CD4-positive, alpha-beta T cell treated with Interleukin-10 for 1 hour (primary cell): ENCODE results near the gene DCST2.

Source experiments
- DNase-seq: peaks from one replicate; pipeline ENCODE4 v3.0.0-alpha.2; 2020

The DCST2 gene

DNA sequence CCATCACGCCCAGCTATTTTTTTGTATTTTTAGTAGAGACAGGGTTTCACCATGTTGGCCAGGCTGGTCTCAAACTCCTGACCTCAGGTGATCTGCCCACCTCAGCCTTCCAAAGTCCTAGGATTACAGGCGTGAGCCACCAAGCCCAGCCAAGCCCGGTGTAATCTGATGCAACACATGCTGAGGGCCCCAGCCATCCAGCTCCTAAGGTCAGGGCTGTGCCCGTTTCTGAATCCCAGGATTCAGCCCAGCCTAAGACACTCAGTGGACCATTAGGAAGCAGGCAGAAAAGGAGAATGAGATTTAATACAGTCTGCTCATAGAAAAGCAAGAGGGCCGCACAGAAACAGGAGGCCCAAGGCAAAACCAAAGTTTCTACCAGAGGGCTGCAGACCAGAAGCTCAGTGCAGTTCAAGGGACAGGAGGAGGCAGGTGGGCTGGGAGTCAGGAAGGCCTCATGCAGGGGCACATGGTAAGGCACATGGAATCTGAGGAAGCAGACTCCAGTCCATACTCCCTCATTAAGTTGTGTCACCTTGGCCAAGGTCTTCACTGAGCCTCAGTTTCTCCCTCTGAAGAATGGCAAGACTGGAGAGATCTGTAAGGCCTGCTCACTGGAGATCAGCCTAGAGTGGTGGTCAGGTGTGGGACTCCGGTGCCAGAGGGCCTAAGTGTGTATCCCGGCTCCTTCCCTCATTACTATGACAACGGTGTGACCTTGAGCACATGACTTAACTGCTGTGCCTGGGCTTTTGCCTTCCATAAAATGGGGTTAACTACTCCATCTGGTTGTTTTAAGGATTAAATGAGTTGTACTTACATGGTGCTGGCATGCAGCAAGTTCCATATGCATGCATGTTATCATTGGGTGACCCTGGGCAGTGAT lies 15.1 kb upstream of the DCST2 start:
- DNase-seq, result no peak

DNA sequence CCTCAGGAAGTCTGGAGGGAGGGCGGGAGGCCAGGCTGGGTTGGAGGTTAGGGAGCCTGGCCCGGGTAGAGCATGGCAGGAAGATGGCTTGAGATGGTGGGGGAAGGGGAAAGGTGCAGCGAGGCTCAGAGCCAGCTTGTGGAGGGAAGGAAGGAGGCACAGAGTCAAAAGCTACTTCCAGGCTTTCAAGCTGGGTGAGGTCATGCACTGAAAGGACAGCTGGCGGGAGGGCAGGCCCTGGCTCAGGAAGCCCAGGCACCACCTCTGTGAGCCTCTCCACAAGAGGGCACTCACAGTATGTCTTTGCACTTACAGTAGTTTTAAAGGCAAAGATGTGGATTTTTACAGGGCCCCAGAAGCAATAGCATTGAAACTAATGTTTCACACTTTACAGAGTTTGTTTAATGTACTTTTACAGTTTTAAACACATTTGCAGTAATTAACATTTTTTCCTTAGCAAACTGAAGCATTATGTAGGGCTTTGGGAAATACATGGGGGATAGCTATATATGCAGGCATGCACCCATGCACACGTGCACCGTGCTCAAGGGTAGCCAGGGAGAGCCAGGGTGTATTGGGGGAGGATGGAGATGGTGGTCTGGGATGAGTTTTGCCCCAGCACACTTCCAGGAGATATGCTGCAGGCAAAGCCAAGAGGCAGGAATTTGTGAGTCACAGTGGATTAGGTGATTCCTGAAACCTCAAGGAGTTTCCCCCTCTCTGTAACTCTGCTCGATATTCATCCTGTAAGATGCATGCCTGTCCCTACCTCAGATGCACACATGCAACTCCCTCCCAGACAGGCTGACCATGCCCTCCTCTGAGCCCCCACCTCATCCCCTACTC lies 11.5 kb upstream of the DCST2 start:
- DNase-seq, result peak; percentile 78

DNA sequence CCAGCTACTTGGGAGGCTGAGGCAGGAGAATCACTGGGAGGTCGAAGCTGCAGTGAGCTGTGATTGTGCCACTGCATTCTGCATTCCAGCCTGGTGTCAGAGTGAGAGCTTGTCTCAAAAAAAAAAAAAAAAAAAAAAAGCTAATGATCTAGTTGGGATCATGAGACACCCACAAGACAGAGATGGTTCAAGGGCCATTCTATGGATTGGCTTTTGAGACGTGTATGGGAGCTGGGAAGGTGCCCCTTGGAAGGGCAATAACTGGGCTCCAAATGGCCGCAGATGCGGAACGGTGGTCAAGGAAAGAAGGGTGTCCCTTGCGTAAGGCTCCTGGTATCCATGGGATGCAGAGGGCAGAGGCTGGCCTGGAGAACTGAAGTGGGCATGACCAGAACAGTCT lies 10.8 kb upstream of the DCST2 start:
- no peak for DNase-seq

DNA sequence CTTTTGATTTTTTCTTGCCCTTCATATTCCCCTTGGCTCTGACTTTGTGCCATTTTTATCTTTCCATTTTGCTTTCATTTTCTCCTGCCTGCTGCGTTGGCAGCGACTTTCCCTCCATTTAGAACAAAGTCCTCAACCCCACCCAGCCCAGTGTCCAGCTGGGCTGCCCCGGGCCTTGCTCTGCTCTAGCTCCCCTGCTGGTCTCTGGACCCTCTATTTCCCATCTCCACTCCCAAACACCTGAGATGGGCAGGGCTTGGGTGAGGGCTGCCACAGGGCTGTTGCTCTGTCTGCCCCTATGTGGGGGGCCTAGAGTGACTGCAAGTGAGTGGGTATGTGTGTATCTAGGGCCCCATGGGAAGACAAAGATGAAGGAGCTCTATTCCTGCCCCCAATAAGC lies 10.2 kb upstream of the DCST2 start:
- DNase-seq, result no peak

DNA sequence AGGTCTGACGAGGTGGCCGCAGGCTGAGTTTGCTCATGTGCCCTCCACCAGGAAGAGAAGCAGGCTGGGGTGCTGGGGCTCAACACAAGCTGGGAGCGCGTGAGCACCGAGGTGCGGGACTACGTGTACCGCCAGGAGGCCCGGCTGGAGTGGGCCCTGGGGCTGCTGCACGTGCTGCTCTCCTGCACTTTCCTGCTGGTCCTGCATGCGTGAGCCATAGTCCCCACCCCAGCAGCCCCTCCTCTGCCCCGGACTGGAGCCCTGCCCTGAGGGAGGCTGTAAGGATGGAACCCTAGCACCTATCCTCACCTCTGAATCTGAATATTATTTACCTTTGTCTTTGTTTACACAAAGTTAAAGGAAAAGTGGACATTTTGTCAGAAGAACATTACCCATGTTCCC lies 9.7 kb upstream of the DCST2 start:
- no peak for DNase-seq

DNA sequence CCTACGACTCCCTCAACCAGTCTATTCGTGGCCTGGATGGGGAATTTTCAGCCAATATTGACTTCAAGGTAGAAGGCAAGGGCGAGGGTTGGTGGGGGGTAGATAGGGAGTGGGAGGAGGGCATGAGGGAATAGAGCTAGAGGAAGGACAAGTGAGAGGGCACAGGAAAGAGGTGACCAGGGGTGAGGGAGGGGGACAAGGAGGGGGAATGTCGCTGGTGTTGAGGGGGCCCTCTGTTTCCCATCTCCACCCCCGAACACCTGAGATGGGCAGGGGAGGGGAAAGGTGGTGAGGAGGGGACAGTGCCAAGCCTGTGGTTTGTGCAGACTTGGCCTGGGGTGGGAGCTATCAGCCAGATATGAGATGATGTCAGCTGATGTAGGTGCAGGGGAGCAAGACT lies 9.2 kb upstream of the DCST2 start:
- DNase-seq, result no peak

DNA sequence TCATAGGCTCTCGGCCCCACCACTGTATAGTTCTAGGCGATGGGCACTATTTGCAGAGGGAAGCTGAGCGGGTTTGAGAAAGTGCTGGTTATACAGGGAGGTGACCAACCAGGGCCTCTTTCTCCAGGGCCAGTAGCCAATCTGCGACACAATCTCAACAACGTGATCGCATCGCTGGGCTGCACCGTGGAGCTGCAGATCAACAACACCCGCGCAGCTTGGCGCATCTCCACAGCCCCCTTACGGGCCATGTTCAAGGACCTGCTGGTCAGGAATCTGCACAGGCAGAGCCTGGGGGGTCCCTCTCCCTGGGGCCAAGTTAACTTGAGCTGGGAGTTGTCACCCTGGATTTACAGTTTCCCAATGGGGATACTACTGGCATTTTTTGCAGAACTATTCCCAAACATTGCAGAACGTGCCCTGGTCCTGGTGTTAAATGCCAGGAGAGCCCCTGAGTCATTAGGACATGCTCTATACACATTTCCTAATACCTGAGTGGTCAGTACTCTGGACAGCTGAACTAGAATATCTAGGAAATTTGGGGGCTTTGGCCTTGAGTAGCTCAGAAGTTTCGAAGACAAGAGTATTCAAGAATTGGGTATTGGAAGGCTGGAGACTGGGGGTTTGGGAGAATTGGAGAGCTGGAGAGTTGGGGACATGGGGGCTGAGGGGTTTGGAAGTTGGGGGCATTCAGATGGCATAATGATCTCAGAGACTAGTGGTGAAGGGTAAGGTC lies 6.9 kb upstream of the DCST2 start:
- no peak for DNase-seq

DNA sequence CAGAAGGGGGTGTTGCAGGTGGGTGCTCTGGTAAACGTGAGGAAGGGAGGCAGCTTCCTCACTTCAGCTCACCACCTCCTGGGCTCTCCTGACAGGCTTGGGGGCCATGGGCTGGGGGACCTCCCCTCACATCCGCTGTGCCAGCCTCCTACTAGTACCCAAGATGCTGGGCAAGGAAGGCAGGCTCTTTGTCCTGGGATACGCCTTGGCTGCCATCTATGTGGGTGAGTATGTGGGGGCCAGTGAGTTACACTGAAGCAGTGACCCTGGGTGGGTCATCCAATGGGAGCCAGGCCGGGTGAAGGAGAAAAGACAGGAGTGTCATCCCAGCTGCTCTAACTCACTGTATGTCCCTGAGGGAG lies 5.7 kb upstream of the DCST2 start:
- DNase-seq, result no peak

DNA sequence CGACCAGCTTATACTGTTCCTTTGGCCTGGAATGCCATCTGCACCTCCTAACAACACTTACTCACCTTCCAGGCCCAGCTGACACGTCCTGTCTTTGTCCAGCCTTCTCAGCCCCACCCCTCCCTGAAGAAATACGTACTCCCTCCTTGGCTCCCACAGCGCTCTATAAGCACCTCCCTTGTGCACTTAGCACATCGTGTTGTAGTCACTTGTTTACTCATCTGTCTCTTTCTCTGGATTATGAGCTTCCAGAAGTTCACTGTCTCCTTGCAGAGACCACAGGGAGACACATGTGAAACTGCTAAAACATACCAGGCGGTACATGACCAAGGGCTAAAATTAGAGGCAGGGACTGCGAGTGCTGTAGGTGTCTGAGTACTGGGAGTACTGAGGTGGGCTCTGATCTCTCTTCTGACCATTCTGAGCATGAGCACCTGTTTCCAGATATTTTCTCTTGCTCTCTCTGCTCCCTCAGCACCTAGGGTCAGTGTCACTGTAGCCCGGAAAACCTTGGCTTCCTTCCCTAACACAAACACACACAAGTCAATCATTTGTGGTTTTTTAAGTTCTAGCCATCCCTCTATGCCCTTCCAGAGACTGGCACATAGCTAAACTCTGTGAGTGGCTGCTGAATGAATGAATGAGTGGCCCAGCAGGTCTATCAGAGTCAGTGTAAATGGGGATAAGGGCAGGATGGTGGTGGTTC lies 5.2 kb upstream of the DCST2 start:
- DNase-seq, result no peak

DNA sequence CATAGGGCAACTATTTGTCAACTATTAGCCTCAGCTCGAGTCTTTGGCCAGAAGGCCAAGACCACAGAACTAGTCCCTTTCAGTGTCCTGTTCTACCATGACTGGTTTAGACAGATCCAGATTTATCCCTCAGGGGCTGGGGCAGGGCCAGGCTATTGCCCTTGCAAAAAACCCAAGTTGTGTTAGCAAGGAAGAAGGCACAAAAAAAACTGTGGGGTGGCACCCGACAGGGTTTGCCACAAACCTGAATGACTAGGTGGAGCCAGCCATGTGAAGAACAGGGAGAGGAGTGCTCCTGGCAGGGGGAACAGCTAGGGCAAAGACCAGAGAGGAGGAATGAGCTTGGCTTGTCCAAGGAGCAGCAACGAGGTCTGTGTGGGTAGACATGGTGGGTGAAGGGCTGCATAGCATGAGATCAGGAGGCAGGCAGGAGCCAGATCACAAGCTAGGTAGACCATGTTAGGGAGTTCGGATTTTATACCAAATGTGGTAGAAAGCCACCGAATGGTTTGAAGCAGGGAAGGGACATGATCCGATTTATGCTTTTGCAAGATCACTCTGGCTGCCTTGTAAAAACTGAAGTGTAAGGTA lies 4.4 kb upstream of the DCST2 start:
- DNase-seq, result no peak

DNA sequence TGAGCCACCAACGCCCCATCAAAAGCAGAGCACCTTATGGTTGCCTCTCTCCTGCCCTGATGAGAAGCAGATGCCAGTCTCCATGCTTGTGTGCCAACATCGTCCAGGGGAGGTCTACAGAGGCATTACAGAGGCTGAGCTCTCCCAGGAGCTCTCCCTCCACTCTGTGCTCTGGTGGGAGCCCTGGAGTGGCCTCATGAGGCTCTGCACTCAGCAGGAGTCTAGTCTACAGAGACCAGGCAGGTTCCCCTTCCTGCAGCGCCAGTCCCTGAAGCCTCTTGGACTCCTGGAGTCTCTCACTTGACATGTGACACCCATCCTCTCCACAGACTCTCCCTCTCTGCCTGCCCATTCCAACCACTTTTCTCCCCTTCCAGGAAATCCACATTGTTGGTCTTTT lies 3.5 kb upstream of the DCST2 start:
- DNase-seq, result no peak

DNA sequence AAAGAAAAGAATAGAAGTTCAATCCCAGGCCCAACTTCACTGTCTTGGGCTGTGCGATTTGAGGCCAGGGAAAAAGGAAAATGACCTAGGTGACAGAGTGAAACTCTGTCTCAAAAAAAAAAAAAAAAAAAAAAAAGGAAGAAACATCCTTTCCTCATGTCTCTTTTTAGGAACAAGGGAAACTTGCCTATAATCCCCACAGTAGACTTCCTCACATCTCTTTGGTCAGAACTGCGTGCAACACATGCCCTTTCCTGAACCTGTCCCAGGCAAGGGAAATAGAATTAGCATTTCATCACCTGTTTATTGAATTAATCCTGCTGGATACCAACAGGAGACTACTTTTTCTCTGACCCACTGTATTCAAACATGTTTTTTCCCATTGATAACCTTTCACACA lies 2.4 kb upstream of the DCST2 start:
- no peak for DNase-seq

DNA sequence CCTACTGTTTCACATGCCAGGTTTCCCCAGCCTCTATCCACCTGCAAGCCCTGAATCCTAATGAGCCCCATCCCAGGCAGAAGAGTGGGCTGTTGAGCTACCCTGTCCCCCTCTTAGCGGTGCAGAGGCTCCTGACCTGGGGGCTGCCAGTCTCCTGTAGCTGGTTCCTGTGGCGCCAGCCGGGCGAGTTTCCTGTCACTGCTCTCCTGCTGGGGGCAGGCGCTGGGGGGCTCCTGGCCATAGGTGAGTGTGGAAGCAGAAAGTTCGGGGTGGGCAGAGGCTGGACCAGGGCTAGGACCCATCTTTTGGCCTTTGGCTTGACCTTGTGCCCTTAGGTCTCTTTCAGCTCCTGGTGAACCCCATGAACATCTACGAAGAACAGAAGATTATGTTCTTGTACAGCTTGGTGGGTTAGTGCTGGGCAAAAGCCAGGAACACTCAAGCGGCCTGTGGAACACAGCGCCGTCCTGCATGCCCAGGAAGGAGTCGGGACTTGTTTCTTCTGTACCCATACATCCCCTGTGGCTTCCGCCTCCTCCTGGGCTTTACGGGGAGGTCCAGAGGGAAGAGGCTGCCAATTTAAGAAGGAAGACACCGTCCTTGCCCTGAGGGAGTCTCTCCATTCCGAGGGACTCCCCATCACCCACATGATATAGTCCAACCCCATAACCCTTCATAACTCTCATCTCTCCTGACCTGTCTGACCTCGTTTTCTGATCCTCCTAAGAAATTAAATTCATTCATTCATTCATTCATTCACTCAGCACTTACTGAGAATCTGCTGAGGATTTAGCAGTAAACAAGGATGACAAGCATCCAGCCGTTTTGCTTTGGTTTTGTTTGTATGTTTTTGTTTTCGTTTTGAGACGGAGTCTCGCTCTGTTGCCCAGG lies 982 bp upstream of the DCST2 start:
- DNase-seq, result no peak

DNA sequence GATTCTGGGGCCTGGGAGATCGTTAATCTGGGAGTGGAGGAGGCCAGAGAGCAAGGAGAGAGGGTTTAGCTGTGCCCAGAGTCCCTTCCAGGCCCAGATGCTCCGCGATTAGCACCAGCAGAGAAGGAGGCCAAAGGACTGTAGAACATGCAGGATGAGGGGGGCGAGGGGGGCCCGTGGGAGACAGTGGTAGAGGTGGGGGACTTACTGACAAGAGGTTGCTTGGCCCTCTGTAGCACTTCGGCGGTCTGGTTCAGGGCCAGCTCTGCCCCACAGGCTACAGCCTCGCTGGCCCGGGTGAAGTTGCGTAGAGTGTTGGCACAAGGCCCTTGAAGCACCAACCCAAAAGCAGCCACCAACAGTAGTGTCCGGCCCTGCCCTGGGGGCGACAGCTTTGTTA lies 695 bp downstream of the DCST2 start:
- DNase-seq, result no peak

DNA sequence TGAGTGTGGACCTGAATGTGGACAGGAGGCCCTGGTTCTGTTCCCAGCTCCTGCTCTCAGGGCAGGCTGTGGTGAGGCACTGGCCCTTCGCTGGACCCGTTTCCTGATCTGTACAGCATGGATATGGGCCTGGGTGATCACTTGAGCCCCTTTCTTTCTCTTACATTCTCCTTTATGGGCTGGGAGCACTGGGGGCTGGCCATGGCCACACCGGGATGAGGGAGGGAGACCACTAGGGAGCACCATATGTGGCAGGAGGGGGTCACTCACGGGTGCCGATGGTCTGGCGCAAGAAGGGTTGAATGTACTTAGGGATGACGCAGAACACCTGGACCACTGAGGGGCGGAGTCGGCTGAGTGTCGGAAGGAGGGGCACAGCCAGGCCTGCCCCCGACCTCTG lies 2.7 kb downstream of the DCST2 start:
- no peak for DNase-seq

DNA sequence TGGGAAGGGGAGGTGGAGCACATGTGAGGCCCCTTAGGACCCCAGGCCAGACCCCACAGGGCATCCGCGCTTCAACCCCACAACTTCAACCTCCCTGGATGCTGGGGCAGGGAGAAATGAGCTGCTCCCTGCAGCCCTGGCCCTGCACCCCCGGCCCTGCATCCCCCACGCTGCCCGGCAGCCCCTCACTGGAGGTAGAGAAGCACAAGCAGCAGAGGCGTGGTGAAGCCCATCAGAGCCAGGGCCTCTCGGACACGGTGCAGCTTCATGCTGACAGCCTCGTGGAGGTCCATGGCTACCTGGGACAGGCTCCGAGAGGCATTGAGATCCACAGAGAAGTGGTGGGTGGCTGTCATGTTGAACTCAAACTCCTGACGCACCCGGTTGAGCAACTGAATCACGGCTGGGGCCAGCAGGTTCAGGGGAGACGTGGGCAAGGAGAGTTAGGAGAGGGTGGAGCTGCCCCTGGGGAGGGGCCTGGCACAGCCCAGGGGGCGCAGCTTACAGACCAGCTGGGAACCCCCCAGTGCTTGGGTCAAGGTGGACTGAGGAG lies 3.3 kb downstream of the DCST2 start:
- no peak for DNase-seq

DNA sequence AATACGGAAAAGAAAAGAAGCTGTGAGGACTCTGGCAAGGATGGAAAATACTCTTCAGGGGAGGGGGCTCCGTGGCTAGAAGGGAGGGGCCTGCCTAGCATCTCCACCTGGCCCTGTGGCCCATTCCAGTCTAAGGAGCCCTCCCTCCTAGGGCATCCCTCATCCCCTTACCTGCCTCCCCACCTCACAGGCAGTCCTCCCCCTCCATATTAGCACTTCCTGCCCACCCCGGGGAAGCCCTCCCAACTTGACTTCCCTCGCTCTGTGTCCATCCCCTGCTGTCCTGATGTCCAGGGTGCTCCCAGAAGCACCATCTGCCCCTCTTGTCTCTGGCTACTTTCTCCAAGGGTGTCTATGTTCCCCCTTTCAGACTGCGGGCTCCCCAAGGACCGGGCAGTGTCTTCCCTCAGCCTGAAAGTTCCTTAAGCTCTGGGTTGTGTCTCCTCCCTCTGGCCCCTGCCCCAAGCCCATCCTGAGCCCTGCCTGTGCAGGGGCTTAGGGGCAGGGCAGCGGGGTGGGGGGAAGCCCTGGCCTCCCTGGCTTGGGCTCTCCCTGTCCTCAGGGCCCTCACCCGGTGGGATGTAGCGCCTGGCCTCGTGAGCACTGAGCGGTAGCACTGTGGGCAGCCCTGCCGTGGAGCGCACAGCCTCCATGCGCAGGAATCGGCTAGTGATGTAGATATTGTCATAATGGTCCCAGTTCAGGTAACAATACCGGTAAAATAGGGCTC lies 3.9 kb downstream of the DCST2 start:
- DNase-seq, result no peak

DNA sequence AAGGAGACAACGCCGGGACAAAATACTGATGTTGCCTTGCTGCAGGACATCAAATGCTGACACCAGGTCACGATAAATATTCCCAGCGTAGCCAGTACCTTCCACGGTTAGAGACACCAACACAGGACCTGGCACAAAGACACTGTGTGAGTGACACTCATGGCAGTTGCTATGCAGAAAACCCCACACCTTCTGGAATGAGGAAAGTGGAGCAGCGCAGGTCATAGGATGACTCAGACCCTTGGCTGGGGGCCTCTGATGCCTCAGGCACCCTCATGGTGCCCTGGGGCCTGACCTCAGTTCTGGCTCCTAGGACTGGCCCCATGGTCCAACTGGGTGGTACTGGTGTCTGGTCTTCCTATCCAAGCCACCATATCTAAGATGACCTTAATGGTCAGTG lies 7.0 kb downstream of the DCST2 start:
- DNase-seq, result no peak

DNA sequence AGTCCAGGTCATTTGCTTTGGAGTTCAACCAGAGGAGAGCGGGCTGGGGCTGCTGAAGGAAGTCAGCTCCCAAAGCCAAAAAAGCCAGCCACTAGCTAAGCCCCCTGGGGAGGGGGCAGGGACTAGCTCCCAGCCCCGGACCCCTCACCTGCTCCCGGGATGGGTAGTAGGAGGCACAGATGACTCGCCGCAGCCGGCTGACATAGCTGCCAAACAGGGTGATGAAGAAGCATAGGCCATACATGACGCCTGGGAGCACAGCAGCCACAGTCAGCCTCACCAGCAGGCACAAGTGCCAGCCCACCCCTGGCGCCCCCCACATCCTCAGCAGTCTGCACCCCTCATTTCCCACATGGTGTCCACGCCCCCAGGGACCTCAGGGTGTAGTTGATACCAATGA lies 7.4 kb downstream of the DCST2 start:
- no peak for DNase-seq

DNA sequence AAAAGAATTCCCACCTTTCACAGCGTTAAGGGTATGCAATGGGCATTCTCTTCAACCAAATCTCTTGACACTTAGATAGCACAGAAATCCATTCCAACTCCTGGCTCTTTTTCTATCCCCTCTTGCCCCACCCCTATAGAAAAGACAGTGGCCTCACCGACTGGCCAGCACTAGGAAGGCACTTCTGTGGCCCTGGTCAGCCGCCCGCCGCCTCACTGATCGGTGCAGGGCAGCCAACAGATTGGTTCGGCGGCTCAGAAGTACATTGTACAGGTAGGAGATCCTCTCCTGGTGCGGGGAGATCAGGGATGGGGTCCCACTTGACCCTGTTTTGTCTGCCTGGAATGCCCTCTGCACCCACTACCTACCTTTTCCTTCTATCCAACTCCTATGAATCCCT lies 9.3 kb downstream of the DCST2 start:
- no peak for DNase-seq

DNA sequence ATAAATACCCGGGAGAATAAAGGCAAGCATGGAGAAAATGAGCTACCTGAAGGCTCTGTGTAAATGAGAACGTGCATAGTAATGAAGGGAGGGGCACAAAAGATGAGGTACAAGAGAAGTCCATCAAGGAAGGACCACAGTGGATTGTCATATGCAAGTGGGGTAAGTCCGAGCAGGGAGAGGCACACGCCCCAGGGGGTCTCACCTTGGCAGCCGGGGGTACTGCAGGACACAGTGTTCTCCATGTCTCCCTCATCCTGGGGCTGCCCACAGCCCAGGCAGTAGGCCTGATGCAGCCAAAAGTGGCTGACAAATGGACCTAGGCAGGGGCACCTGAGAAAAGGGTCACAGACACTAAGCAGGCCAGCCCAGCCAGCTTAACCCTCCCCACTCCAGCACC lies 10.0 kb downstream of the DCST2 start:
- DNase-seq, result no peak
